Subcutaneous abdominal adipose tissue (tissue), 5 donors: Measurements from ENCODE around the gene OLFM1.

ENCODE experiments used
- H3K27ac ChIP-seq: one replicate; pipeline ENCODE4 v1.7.0; 2013; ENCODE audit warnings: low read depth, mild to moderate bottlenecking, inconsistent platforms, low read length, moderate library complexity
- H3K27me3 ChIP-seq, 5 donors: one replicate each; pipeline ENCODE4 v1.7.0; 2013; ENCODE audit warnings: low read length in 5 of 5, inconsistent platforms in 1 of 5; ENCODE audit not compliant: control insufficient read depth in 5 of 5, insufficient read depth in 4 of 5
- H3K36me3 ChIP-seq, 5 donors: one replicate each; pipeline ENCODE4 v1.7.0; 2013; ENCODE audit warnings: low read length in 5 of 5; ENCODE audit not compliant: control insufficient read depth in 5 of 5, insufficient read depth in 5 of 5
- H3K4me1 ChIP-seq, 5 donors: one replicate each; pipeline ENCODE4 v1.7.0; 2013; ENCODE audit warnings: low read length in 5 of 5, mild to moderate bottlenecking in 3 of 5, moderate library complexity in 1 of 5; ENCODE audit not compliant: control insufficient read depth in 5 of 5, insufficient read depth in 5 of 5
- H3K4me3 ChIP-seq, 5 donors: one replicate each; pipeline ENCODE4 v1.7.0; 2013; ENCODE audit warnings: low read length in 5 of 5, low read depth in 1 of 5
- H3K9ac ChIP-seq, 5 donors: one replicate each; pipeline ENCODE4 v1.7.0; 2013; ENCODE audit warnings: low read length in 5 of 5, mild to moderate bottlenecking in 4 of 5, moderate library complexity in 3 of 5
- H3K9me3 ChIP-seq, 5 donors: one replicate each; pipeline ENCODE4 v1.7.0; 2013; ENCODE audit warnings: low read length in 5 of 5; ENCODE audit not compliant: control insufficient read depth in 5 of 5
- donor health status: healthy.
- donor health status: healthy.
- donor health status: healthy.
- donor health status: healthy.
- donor health status: healthy.

Gene OLFM1

GRCh38 chr9:135098400-135099105 lies 11.1 kb downstream of the OLFM1 start:
- H3K9ac ChIP-seq, result no peak overlapping the region
- peaks cover 0 to 11% (median 0%) of the 10 kb centered on the region in 5 donors for H3K4me1 ChIP-seq
- no peak overlapping the region for H3K4me3 ChIP-seq
- H3K27ac ChIP-seq, result no peak overlapping the region
- H3K36me3 ChIP-seq, result peaks cover 0 to 22% (median 0%) of the 10 kb centered on the region in 5 donors
- no peaks in the 10 kb centered on the region for H3K9me3 ChIP-seq
- H3K27me3 ChIP-seq, result peaks cover 0 to 6% (median 2%) of the 10 kb centered on the region in 5 donors

- Histone ChIP-seq H3K4me1 (peaks cover 0 to 11% (median 0%) of the 10 kb centered on the region in 5 donors), H3K27me3 (peaks cover 0 to 6% (median 5%) of the 10 kb centered on the region in 5 donors), H3K9me3 (no peaks in the 10 kb centered on the region), H3K9ac (no peak overlapping the region), H3K27ac (no peak overlapping the region), H3K4me3 (no peak overlapping the region), H3K36me3 (peaks cover 0 to 22% (median 0%) of the 10 kb centered on the region in 5 donors)
Measured at GRCh38 chr9:135099574-135099973, 12.1 kb downstream of the OLFM1 start.

GRCh38 chr9:135100241-135100681 lies 12.8 kb downstream of the OLFM1 start:
- no peak overlapping the region for H3K4me3 ChIP-seq
- peaks cover 0 to 11% (median 0%) of the 10 kb centered on the region in 5 donors for H3K4me1 ChIP-seq
- H3K9me3 ChIP-seq, result no peaks in the 10 kb centered on the region
- H3K36me3 ChIP-seq, result peaks cover 0 to 22% (median 0%) of the 10 kb centered on the region in 5 donors
- no peak overlapping the region for H3K27ac ChIP-seq
- H3K27me3 ChIP-seq, result peaks cover 0 to 11% (median 6%) of the 10 kb centered on the region in 5 donors
- H3K9ac ChIP-seq, result no peak overlapping the region

GRCh38 chr9:135100725-135101410 lies 13.4 kb downstream of the OLFM1 start:
- Histone ChIP-seq H3K9ac (no peak overlapping the region), H3K4me3 (no peak overlapping the region), H3K36me3 (peaks cover 0 to 19% (median 0%) of the 10 kb centered on the region in 5 donors), H3K9me3 (no peaks in the 10 kb centered on the region), H3K27me3 (peaks cover under 1 to 15% (median 6%) of the 10 kb centered on the region in 5 donors), H3K27ac (no peak overlapping the region), H3K4me1 (peaks cover 0 to 11% (median 0%) of the 10 kb centered on the region in 5 donors)

- Histone ChIP-seq H3K9me3 (no peaks in the 10 kb centered on the region), H3K27me3 (peaks cover 4 to 15% (median 6%) of the 10 kb centered on the region in 5 donors), H3K9ac (no peak overlapping the region), H3K36me3 (peaks cover 0 to 13% (median 0%) of the 10 kb centered on the region in 5 donors), H3K27ac (no peak overlapping the region), H3K4me3 (no peak overlapping the region), H3K4me1 (peaks cover 0 to 11% (median 0%) of the 10 kb centered on the region in 5 donors)
Measured at GRCh38 chr9:135101486-135101885, 14.0 kb downstream of the OLFM1 start.

- Histone ChIP-seq H3K36me3 (peaks cover 0 to 12% (median 0%) of the 10 kb centered on the region in 5 donors), H3K9me3 (no peaks in the 10 kb centered on the region), H3K9ac (no peak overlapping the region), H3K4me1 (peaks cover 0 to 11% (median 0%) of the 10 kb centered on the region in 5 donors), H3K27ac (no peak overlapping the region), H3K4me3 (no peak overlapping the region), H3K27me3 (peaks cover 4 to 15% (median 6%) of the 10 kb centered on the region in 5 donors)
Measured at GRCh38 chr9:135101926-135102325, 14.5 kb downstream of the OLFM1 start.

GRCh38 chr9:135102331-135102730 lies 14.9 kb downstream of the OLFM1 start:
- Histone ChIP-seq H3K9ac (no peak overlapping the region), H3K9me3 (no peaks in the 10 kb centered on the region), H3K27ac (no peak overlapping the region), H3K4me1 (peaks cover 0 to 11% (median 0%) of the 10 kb centered on the region in 5 donors), H3K36me3 (peaks cover 0 to 12% (median 0%) of the 10 kb centered on the region in 5 donors), H3K27me3 (peaks cover 4 to 15% (median 6%) of the 10 kb centered on the region in 5 donors), H3K4me3 (no peak overlapping the region)

GRCh38 chr9:135103001-135103446 lies 15.6 kb downstream of the OLFM1 start:
- Histone ChIP-seq H3K4me1 (peaks cover 0 to 11% (median 0%) of the 10 kb centered on the region in 5 donors), H3K27ac (no peak overlapping the region), H3K4me3 (no peak overlapping the region), H3K9ac (no peak overlapping the region), H3K36me3 (peaks cover 0 to 12% (median 0%) of the 10 kb centered on the region in 5 donors), H3K9me3 (no peaks in the 10 kb centered on the region), H3K27me3 (peaks cover 4 to 15% (median 8%) of the 10 kb centered on the region in 5 donors)

- Histone ChIP-seq H3K4me3 (no peak overlapping the region), H3K4me1 (peaks cover 0 to 11% (median 0%) of the 10 kb centered on the region in 5 donors), H3K9ac (no peak overlapping the region), H3K36me3 (peaks cover 0 to 6% (median 0%) of the 10 kb centered on the region in 5 donors), H3K27ac (no peak overlapping the region), H3K9me3 (no peaks in the 10 kb centered on the region), H3K27me3 (peaks cover 6 to 15% (median 8%) of the 10 kb centered on the region in 5 donors)
Measured at GRCh38 chr9:135103931-135104639, 16.6 kb downstream of the OLFM1 start.
